HepG2 (cell line): ENCODE measurements around the gene WBP1. TPM values are rescaled to one million over a fixed set of nuclear protein-coding genes. Genes with fewer than 3 reads are reported as not detected.

Experiments
- ATAC-seq: fragments of 200-7000 bp; cut with Tn5 transposase; 3 replicates; pipeline ENCODE4 v1.9.1; 2020; ENCODE audit warnings: mild to moderate bottlenecking, moderate library complexity
- BruUV-seq: library from RNA; stranded (reverse); fragments of 400-500 nt; replicated peaks from 2 replicates; lab custom pipeline; 2021; lab: Mats Ljungman, UMichigan
- CTCF ChIA-PET: fragments of 300-600 bp; formaldehyde crosslinking; extraction: SDS; loops from one replicate; lab custom pipeline; 2021; ENCODE audit warnings: low total read pairs, inconsistent platforms, low intra/inter-chr PET ratio; lab: Yijun Ruan, JAX
- POLR2A ChIA-PET: fragments of 350-600 bp; sonication (Branson Sonifier 250); formaldehyde crosslinking; loops from one replicate; lab custom pipeline; 2020; ENCODE audit warnings: antibody characterized with exemption, inconsistent platforms; lab: Yijun Ruan, JAX
- DNase-seq: peaks from one replicate; pipeline ENCODE4 v3.0.0-alpha.2; 2015; ENCODE audit warnings: low spot score
- FAIRE-seq: peaks from 3 replicates; lab custom pipeline; 2011; peaks lifted over from hg19 to GRCh38; lab: Jason Lieb, UNC
- H2AFZ ChIP-seq: one replicate; pipeline ENCODE4 v1.6.1; 2011; ENCODE audit warnings: low read length, inconsistent platforms
- H3K27ac ChIP-seq: fragments of 300-600 bp; 3 replicates; pipeline ENCODE4 v1.8.0; 2011; ENCODE audit warnings: mixed run types, mild to moderate bottlenecking, mixed read lengths, low read length, inconsistent platforms; ENCODE audit not compliant: insufficient read depth; ENCODE audit errors: extremely low read length
- H3K27me3 ChIP-seq, 2 experiments: fragments of 200-600 bp in 1 of 2; 2 replicates in 1 of 2; 3 replicates in 1 of 2; pipeline versions ENCODE4 v1.6.0 to v1.8.0; 2011; ENCODE audit warnings: low read length in 2 of 2, mild to moderate bottlenecking in 2 of 2, moderate library complexity in 2 of 2, inconsistent platforms in 1 of 2; ENCODE audit not compliant: insufficient read depth in 2 of 2, control insufficient read depth in 1 of 2
- H3K36me3 ChIP-seq, 2 experiments: fragments of 200-600 bp in 1 of 2; replicated peaks in 1 of 2; 2 replicates in 1 of 2; 3 replicates in 1 of 2; pipeline versions ENCODE4 v1.5.1 to v1.8.0; 2011; ENCODE audit warnings: low read length in 2 of 2, inconsistent platforms in 1 of 2; ENCODE audit not compliant: insufficient read depth in 2 of 2, control insufficient read depth in 1 of 2
- H3K4me1 ChIP-seq: 2 replicates; pipeline ENCODE4 v1.5.1; 2012; ENCODE audit warnings: low read length, inconsistent platforms; ENCODE audit not compliant: insufficient read depth
- H3K4me2 ChIP-seq: 2 replicates; pipeline ENCODE4 v1.6.0; 2011; ENCODE audit warnings: low read depth, low read length, inconsistent platforms
- H3K4me3 ChIP-seq, 3 experiments: fragments of 200-600 bp in 1 of 3; sonication (generic), shearing (Covaris generic) in 1 of 3; replicated peaks in 1 of 3; 2 replicates each; pipeline ENCODE4 v1.5.1; 2011 to 2016; ENCODE audit warnings: low read length in 3 of 3, inconsistent platforms in 2 of 3, low read depth in 2 of 3, mild to moderate bottlenecking in 2 of 3, control low read depth in 1 of 3, mixed read lengths in 1 of 3; ENCODE audit not compliant: insufficient read depth in 1 of 3
- H3K79me2 ChIP-seq: one replicate; pipeline ENCODE4 v1.6.1; 2011; ENCODE audit warnings: low read length, inconsistent platforms; ENCODE audit not compliant: insufficient read depth
- H3K9ac ChIP-seq: 2 replicates; pipeline ENCODE4 v1.6.0; 2011; ENCODE audit warnings: mild to moderate bottlenecking, low read depth, low read length, inconsistent platforms; ENCODE audit not compliant: insufficient read depth
- H3K9me3 ChIP-seq: 2 replicates; pipeline ENCODE4 v1.5.1; 2012; ENCODE audit warnings: mild to moderate bottlenecking, low read length
- H4K20me1 ChIP-seq: 2 replicates; pipeline ENCODE4 v1.6.0; 2011; ENCODE audit warnings: inconsistent platforms, mild to moderate bottlenecking, low read length, moderate library complexity; ENCODE audit not compliant: insufficient read depth
- ERF ChIP-seq: IDR thresholded peaks from 2 replicates; pipeline ENCODE4 v1.6.1; 2018; ENCODE audit warnings: missing biosample characterization, missing genetic modification reagents
- GATAD1 ChIP-seq: IDR thresholded peaks from 2 replicates; pipeline ENCODE4 v1.6.1; 2016; ENCODE audit warnings: missing genetic modification reagents, missing compliant biosample characterization
- NR0B2 ChIP-seq: sonication (generic); formaldehyde crosslinking; IDR thresholded peaks from 2 replicates; pipeline ENCODE4 v1.4.0; 2020; ENCODE audit warnings: mild to moderate bottlenecking, missing genetic modification reagents
- PRDM15 ChIP-seq: sonication (generic); formaldehyde crosslinking; IDR thresholded peaks from 2 replicates; pipeline ENCODE4 v1.4.0; 2020; ENCODE audit warnings: missing genetic modification reagents
- RFXANK ChIP-seq: IDR thresholded peaks from 2 replicates; pipeline ENCODE4 v1.6.1; 2016
- RNF219 ChIP-seq: sonication (generic); formaldehyde crosslinking; IDR thresholded peaks from 2 replicates; pipeline ENCODE4 v1.5.0; 2020; ENCODE audit warnings: mild to moderate bottlenecking, missing genetic modification reagents
- SP1 ChIP-seq, 2 experiments: fragments of 450-650 bp in 1 of 2; sonication (generic) in 1 of 2; formaldehyde crosslinking in 1 of 2; IDR thresholded peaks; 2 replicates each; pipeline versions ENCODE4 v1.4.0 to v1.6.1; 2016 to 2020; ENCODE audit warnings: missing genetic modification reagents in 1 of 2
- SUZ12 ChIP-seq: fragments of 150-350 bp; IDR thresholded peaks from 2 replicates; pipeline ENCODE4 v1.6.1; 2014; ENCODE audit warnings: low read depth, low read length
- SYNCRIP ChIP-seq: fragments of 200-400 bp; formaldehyde crosslinking; IDR thresholded peaks from 2 replicates; pipeline ENCODE4 v1.6.1; 2018; ENCODE audit warnings: mild to moderate bottlenecking, low read depth, low read length; ENCODE audit not compliant: insufficient read depth
- TFDP2 ChIP-seq: sonication (generic); formaldehyde crosslinking; IDR thresholded peaks from 2 replicates; pipeline ENCODE4 v1.4.0; 2020; ENCODE audit warnings: missing genetic modification reagents
- ZBTB20 ChIP-seq: sonication (generic); formaldehyde crosslinking; IDR thresholded peaks from 2 replicates; pipeline ENCODE4 v1.8.1; 2023; ENCODE audit warnings: missing genetic modification reagents, low read depth, mild to moderate bottlenecking, borderline replicate concordance
- ZNF709 ChIP-seq: sonication (generic); formaldehyde crosslinking; IDR thresholded peaks from 2 replicates; pipeline ENCODE4 v1.5.0; 2020; ENCODE audit warnings: mild to moderate bottlenecking, missing genetic modification reagents
- ZNF879 ChIP-seq: sonication (generic); formaldehyde crosslinking; IDR thresholded peaks from 2 replicates; pipeline ENCODE4 v1.8.1; 2023; ENCODE audit warnings: missing genetic modification reagents
- ZSCAN12 ChIP-seq: sonication (generic); formaldehyde crosslinking; IDR thresholded peaks from 2 replicates; pipeline ENCODE4 v1.9.0; 2021; ENCODE audit warnings: mild to moderate bottlenecking, missing genetic modification reagents
- WGBS: methylation state at CpG from one replicate; pipeline ENCODE4 v1.1.6; 2017; ENCODE audit warnings: low lambda C conversion rate; 5-methylcytosine and 5-hydroxymethylcytosine counted together
- in situ Hi-C: cut with HindIII; loops from 2 replicates; pipeline ENCODE4 v1.10.0; 2017; ENCODE audit warnings: low pct_unique_long_range_greater_than_20kb; ENCODE audit not compliant: extremely low pct_ligation_motif_present
- intact Hi-C: fragments of 100-400 bp; cut with micrococcal nuclease; formaldehyde crosslinking; loops from one replicate; pipeline ENCODE4 v1.10.0; 2022; ENCODE audit not compliant: unreplicated experiment
- polyA plus RNA-seq, 8 experiments: library from polyadenylated mRNA; depleted of rRNA in 3 of 8; stranded (reverse) in 7 of 8; unstranded in 1 of 8; fragments of >200 nt; fragmentation: Illumina TruSeq in 4 of 8; extraction: Trizol in 4 of 8; gene quantifications; 2 replicates each; pipeline versions ENCODE4 v1.2.1 to v1.2.3, GENCODE V29; 2011 to 2016; ENCODE audit warnings: low read depth in 4 of 8, missing spikeins in 1 of 8, mixed read lengths in 1 of 8; ENCODE audit not compliant: insufficient read depth in 1 of 8
- total RNA-seq, 5 experiments: library from RNA; depleted of rRNA; stranded (reverse); fragments of >200 nt; fragmentation: Illumina TruSeq; extraction: Trizol; gene quantifications; 2 replicates each; pipeline ENCODE4 v1.2.3, GENCODE V29; 2016; ENCODE audit warnings: low read depth in 1 of 5

WBP1 gene
- total and polyA plus RNA-seq, 2 of the 13 experiments (the other 11 are each of a cell fraction or from before 2014, with no cell fraction given) = 38.8 to 85.7 TPM

- no TSS peak for BruUV-seq
- FAIRE-seq = no peak
- H3K36me3 ChIP-seq = no peaks in the 10 kb centered on the region; a peak in 4 of 5 replicates
- H3K9me3 ChIP-seq = no peaks in the 10 kb centered on the region
- no peak overlapping the region for H2AFZ ChIP-seq
- DNase-seq = no peak
- peaks cover 16% of the 10 kb centered on the region for H3K79me2 ChIP-seq
- intact Hi-C loops = no loop called here
- peaks cover 71% of the 10 kb centered on the region for H3K4me1 ChIP-seq
- no peak overlapping the region for H3K4me2 ChIP-seq
- CTCF ChIA-PET = no interaction called here
- no peak overlapping the region for H3K9ac ChIP-seq
- in situ Hi-C loops = no loop called here
- no peak for ATAC-seq
- POLR2A ChIA-PET = interaction anchor here (0.8 to 16.5 kb wide), 9 partner anchors 8 to 311 kb away, joined by 3 to 795 read pairs (median 5); partner anchors contain the start of genes AUP1, CCDC142, DQX1 and HTRA2
- H3K4me3 ChIP-seq = no peak overlapping the region
- WGBS = 88% methylated on average over 4 of the region's 4 CpGs
- H4K20me1 ChIP-seq = no peaks in the 10 kb centered on the region
- no peaks in the 10 kb centered on the region; a peak in 1 of 5 replicates for H3K27me3 ChIP-seq
- H3K27ac ChIP-seq = no peak overlapping the region
- TF ChIP-seq ZNF879 (CRISPR knock-in tag) (no peak), SP1 (IDR thresholded peaks at IDR 0.05) (no peak), SP1 (CRISPR knock-in tag; IDR thresholded peaks at IDR 0.05) (no peak), ERF (CRISPR knock-in tag) (no peak), RFXANK (CRISPR knock-in tag) (no peak), ZBTB20 (CRISPR knock-in tag) (no peak), NR0B2 (CRISPR knock-in tag) (no peak), TFDP2 (CRISPR knock-in tag) (no peak), RNF219 (CRISPR knock-in tag) (no peak), PRDM15 (CRISPR knock-in tag) (no peak), SYNCRIP (no peak), ZNF709 (CRISPR knock-in tag) (no peak), SUZ12 (no peak), ZSCAN12 (CRISPR knock-in tag) (no peak), GATAD1 (CRISPR knock-in tag) (no peak)
Measured at GRCh38 chr2:74510272-74510671, 52.0 kb downstream of the WBP1 start.
